GM03348 (cell line): ENCODE results near the gene ATXN1.
"Not testable (repeated sequence)": the region's sequence is repeated elsewhere in the genome, so short reads cannot be mapped to it uniquely, and the experiment has no call there.

Experiments used
- DNase-seq: peaks from one replicate; pipeline ENCODE4 v3.0.0; 2012; ENCODE audit warnings: low spot score

Gene ATXN1

DNA sequence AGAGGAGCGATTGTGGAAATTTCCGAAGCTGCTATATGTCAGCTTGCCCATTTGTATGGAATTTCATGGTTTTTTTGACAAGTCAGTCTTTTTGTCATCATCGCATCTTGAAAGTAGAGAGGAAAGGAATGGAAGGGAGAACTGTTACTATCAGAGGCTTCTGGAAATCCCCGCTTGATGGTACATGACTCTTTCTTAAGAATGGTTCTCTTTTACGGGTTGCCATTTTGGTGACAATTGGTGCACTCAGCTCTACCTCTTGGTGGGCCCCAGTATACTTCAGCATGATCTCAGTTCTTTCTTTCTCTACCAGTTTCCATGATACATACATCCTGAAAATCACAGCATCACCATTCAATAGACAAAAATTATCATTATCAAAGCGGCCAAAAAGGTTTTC is 146.0 kb downstream of the ATXN1 start:
- DNase-seq = not testable (repeated sequence)

DNA sequence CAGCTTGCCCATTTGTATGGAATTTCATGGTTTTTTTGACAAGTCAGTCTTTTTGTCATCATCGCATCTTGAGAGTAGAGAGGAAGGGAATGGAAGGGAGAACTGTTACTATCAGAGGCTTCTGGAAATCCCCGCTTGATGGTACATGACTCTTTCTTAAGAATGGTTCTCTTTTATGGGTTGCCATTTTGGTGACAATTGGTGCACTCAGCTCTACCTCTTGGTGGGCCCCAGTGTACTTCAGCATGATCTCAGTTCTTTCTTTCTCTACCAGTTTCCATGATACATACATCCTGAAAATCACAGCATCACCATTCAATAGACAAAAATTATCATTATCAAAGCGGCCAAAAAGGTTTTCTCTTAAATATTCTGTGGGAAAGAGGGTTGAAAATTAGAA is 147.1 kb downstream of the ATXN1 start:
- DNase-seq = not testable (repeated sequence)

DNA sequence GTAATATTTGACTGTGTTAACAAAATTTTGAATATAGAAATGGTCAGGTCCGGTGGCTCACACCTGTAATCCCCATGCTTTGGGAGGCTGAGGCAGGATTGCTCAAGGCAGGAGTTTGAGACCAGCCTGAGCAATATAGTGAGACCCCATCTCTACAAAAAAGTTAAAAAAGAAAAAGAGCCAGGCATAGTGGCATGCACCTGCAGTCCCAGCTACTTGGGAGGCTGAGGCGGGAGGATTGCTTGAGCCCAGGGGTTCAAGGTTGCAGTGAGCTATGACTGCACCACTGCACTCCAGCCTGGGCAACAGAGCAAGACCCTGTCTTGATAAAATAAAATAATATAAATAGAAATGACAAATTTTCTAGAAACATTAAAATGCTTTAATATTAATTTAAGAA is 147.8 kb downstream of the ATXN1 start:
- not testable (repeated sequence) for DNase-seq

DNA sequence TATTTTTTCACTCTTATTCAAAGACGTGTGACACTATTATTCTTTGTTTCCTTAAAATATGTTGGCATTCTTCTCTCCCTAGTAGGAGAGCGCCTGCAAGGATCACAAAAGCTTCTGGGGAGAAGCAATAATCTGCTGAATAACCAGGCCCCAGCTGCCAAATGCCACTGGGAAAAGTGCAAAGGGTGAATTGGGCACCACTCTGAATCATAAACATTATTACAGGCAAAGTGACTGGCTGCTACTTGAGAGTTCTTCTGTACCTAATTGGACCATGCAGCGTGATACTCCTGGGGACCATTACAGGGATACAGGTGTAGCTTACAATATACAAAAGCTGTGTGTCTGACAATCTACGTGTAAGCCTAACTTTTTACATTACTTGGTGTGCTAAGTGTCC is 152.8 kb downstream of the ATXN1 start:
- DNase-seq = no peak

DNA sequence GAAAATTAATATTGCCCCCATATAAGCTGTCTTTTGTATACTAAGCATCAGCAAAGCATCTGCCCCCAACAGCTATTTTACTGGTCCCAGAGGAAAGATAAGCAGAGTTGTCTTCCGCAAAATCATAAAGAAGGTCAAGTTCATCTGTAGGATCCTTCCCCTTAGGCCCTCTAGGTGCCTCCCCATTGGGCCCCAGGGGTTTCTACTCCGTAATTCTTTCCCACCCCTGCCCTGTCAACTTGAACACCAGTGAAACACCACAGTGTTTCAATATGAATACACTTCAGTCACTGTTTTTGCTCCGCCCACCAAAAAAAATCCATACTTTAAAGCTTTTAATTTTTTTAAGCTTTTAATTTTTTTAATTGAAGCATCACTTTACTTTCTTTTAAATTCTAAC is 159.2 kb downstream of the ATXN1 start:
- DNase-seq = no peak

DNA sequence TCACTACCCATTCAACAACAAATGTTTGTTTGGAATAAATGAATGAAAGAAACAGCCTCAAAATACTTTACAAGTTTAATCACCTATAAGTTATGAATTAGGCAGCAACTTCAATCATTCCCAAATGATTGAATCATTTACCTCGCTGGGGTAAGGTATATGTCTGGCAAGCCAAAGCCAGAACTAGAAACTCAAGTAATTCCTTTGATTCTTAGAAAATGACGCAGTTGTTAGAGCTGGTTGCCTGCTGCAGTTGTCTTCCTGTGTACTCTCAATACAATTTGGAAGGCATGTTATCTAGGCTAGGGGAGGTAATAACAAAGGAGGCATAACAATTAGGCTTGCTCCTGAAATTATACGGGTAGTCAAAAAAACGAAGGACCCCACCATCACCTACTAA is 160.6 kb downstream of the ATXN1 start:
- no peak for DNase-seq

DNA sequence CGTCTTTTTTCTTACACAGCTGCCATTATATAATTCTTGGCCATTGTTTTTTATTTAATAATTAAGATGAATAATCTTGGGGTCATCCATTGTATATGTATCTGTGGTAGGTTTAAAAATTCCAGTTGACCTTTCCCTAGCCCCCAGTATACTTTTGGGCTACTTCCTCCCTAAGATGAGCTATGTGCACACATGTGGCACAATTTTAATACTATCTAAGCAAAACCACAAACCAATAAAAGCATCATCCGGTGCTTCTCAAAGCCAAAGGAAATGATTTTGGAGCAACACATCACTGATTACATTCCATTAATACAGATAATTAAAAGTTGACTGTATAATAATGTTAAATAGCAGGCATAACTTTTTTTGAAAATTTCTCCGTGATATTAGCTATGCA is 161.2 kb downstream of the ATXN1 start:
- no peak for DNase-seq

DNA sequence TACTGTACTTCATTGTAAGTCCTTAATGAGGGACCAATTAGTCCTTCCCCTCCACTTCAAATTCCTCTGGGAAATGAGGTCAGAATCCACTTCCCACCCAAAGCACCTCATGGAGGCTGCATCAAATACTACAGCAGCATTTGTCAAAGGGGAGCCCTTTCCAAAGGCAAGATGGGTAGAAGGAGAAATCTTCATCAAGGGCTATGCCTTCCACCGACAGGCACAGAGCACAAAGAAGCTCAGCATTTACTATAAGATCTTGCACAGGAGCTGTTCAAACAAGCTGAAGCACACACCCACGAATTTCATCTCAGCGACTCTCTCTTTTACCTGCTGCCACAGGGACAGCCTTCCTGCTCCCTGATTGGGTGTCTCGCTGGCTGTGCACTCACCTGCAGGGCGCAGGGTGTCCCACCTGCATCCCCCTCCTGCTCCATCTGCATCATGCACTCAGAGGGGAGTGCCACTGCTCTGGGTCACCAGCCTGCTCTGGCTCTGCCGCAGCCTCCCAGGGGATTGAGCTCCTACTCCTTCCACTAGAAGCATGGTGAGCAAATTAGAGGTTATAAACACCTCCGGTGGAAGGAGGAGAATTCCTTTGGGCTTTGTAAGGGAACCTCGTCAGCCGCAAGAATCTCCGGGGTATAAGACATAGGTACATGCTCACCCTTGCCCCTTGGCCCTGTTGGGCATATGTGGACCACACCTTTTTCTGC is 164.5 kb downstream of the ATXN1 start:
- DNase-seq = no peak

DNA sequence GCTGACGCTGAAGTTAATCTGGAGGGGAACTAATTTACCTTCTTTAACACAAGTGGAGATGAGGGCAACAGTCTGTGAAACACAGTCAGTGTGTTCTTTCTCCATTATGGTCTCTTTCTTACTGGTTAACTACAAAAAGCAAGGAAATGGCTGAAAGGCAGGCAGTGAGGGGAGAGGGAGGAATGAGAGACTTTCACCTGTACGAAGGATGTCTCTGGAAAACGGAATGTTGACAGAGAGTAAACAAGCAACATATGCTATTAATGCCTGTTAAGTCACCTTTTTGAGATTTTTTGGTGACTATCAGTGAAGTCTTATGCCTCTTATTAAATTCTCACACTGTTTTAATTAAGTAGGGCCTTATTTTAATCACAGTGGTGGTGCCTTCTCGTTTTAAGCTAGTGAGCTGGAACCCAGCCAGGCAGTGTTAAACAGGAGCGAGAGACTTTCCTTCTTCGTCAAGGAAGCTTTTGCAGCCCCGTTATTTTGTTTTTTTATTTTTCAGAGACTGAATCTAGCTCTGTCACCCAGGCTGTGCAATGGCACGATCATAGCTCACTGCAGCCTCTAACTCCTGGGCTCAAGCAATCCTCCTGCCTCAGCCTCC is 165.6 kb downstream of the ATXN1 start:
- no peak for DNase-seq

DNA sequence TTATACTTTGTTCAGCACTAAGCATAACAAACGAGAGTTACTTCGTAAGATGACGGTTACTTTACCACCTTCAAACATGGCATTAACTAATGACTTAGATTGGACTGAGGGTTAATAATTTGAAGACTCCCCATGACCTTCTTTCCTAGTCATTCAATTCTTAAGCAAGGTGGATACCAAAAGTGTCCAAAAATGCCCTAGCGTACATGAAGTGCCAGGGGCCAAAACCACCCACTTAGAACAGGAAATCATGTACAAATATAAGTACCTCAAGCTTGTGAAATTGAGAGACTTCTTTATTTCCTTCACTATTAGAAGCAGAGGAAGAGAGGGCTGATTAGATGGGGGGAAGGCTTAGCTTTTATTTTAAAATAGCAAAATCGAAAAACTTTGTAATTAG is 166.4 kb downstream of the ATXN1 start:
- DNase-seq = no peak

DNA sequence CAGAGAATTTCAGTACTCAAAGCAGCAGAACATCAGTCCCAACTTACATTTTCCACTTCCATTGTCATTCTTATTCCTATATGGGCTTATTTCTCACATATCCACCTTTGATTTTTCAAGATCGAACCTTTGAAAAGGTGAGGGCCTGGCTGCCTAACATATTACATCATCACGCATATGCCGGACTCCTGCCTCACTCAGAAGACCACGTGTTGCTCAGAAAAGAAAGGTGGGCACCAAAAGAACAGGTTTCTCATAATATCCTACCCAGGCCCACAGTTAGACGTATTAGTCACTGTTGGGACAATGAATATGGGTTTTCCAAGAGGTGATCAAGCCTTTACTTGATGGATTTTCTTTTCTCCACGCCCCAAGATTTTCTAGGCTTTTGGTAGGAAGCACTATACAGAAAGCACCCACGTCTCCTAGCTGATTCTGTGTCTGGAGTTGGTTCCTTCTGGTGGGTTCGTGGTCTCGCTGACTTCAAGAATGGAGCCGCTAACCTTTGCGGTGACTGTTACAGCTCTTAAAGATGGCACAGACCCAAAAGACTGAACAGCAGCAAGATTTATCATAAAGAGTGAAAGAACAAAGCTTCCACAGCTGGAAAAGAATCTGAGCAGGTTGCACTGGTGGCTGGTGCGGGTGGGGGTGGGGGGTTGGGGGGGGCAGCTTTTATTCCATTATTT is 168.9 kb downstream of the ATXN1 start:
- no peak for DNase-seq

DNA sequence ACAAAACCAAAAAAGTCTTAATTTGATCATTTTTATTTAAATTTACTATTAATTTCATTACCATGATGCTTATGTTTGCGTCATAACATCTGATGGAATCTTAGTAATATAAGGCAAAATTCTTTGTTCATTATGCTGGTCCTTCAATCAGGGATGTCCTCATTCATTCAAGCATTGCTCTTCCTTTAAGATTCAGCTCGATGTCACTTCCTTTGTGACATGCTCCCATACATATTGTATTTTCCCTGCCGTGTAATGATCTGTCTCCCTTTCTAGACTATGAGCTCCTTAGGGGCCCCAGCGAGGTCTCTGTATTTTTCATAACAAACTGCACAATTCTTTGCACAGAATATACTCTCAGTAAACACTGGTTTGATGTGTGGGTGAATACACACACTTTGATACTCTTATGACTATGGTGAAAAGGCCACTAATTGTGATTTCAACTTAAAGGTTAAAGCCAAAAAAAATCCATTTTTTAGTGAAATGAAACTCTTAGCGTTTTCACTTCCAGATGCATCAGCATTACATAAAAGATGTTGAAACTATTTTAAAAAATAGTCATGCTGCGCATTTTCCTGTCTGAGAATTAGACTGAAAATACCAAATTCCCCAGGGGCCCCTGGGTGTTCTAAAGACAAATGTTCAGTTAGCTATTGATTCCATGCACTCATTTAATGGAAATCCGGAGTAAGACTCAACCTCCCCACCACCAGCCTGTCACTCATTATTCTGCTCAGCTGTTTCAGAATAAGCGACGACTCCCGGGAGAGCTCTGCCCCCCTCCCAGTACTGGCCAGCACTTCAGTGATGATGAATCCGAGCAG is 169.7 kb downstream of the ATXN1 start:
- DNase-seq = no peak

DNA sequence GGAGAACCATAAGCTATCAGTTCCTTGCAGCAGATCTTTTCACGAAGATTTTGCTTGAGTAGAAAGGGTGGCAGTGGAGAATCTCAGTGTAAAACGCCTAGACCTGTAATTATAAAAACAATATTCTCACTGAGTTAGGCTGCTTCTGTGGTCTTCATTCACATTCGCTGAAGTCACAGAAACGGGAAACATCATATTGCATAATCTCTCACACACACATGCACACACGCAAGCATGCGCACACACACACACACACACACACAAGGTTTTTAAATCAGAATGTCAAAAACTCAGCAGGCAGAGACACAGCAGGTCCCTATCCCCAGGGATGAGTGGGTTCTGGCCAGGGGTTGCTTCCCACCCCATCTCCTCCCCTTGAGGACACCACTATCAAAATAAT is 175.5 kb downstream of the ATXN1 start:
- DNase-seq = peak; percentile 14

DNA sequence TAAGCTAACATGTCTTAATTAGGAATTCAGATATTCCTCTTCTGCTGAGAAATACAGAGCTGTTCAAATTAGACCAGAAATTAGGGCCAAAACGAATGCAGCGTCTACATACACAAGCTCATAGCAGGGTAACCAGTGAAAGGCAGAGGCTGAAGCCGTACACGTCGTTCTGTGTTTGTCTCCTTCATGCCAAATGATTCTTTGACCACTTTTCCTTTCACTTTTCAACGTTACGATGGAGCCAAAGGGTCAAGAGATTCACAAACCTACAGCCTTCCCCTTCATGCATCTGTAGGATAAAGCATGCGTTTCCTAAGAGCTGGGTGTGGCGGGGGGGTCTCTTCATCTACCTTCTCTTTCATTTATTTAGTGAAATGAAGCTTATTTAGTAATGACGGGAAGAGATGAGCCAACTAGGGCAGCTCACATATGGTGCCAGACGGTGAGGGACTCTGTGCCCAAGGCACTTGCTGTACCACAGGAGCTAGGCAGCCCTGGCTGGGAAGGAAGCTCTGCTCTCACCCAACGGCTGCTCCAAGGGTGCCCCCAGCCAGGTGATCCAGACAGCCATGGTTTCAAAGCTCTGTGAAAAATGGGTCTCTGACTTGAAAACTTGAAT is 178.0 kb downstream of the ATXN1 start:
- DNase-seq = no peak

DNA sequence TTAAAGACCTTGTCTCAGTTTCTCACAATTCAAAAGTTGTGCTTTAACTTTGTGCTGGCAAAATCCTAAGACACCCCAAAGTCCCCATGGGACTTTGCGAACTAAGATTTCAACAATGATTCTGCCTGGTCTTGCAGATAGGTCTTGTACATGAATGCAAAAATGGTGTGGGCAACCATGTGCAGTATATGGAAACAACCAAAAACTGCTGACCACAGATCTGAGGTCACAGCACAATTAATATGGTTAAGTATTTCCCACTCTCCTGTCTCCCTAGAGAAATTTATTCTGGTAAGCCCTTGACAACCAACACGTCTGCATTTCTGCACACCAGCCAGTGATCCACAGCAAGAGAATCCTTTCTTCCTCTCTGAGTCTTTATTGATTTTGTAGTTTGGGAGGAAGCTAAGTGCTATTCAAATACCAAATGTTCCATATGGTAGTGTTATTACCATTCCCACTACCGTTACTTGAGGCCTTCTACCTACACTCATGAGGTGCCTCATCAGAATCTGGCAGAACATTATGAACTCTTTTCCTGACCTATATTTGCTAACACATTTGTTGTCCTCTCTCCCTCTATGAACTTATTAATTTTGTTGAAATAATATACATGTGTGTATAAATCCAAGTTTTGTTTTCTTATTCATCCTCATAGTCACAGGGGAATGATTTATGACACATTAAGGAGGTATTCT is 178.7 kb downstream of the ATXN1 start:
- DNase-seq = no peak

DNA sequence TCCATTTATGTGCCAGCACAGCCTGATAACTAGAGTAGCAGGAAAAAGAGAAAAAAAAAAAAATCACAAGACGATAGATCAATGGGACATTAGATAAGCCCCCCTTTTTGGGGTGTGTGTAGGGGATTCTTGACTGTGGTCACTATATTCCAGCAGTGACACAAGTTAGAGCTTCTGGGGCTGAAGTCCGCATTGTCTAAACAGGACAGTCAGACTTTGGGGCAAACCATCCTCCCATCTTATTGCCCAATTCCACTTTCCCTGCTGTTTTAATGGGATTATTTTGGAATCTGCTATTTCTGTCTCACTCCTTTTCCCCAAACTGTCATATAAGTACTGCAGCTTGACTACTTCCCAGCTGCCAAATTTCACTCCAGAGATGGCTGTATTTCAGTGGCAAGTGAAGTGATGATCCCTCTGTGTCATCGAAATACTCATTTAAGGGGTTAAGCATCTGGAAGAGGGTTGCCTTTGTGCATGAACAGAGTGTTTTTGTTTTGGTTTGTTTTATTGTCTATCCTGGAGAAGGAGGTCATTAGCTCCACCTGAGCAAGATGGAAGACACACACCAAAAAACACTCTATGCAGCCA is 182.5 kb downstream of the ATXN1 start:
- DNase-seq = no peak

DNA sequence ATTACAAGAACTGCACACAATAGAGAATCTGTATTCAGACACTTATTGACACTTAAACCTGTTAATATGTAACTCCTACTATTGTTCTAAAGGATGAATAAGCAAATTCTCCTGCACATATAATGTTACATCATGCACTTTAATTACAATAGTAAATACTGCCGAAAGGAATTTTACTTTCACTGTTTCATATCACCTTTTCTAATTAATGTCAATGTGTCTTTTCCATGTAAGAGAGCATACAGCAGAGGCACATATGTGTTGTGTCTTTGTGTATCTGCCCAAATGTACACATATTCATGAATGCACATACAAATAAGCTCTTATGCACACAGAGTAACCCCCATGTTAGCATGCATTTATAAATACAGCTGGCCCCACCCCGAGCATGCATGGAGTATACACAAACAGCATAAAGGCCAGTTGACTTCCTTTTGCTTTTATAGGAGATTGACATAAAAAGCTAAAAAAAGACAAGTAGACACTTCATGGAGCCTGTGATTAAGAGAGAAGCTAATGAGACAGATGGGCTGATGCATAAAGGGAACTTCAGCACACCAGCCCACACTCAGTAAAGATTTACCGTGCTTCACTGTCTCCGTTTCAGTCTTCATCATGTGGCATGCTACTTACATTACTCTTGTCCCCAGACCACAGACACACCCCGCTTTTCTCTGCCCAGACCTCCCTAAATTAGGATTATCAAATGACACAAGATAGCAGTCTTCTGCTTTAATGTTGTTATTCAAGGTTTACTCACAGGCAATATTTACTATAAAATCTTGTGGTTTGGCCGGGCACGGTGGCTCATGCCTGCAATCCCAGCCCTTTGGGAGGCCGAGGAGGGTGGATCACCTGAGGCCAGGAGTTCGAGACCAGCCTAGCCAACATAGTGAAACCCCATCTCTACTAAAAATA is 184.6 kb downstream of the ATXN1 start:
- DNase-seq = no peak

DNA sequence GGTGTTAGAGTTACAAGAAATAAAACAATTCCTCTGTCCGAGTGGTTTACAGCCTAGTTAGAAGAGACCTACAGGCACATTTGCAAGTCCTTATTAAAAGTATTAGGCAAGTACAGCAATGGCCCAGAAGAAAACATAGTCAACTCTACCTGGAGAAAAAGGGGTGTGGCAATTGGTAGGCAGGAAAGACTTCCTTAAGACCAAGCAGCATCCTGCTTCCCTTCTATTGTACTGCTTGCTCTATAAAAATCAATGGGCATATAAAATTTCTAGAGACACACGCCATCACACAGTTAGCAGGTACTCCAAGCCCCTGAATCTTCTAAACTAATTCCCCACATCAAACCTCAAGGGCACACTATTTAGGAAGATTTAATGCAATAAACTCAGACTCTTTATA is 185.6 kb downstream of the ATXN1 start:
- no peak for DNase-seq

DNA sequence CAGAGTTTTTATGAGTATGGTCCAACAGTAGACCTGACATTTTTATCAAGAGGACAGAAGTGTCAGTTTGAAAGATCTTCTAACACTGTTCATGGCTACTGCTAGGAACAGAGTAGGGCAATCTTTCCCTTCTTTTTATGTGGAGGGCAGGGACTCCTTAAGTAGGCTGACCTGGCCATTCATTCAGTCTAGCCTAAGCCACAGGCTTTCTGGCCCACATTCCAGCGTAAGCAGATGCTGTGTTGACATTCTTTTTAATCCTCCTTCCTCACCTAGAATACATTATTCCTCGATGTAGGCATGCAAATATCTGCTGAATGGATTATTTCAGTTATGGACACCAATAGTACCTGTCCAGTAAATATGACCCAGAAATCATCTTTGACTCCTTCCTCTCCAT is 188.3 kb downstream of the ATXN1 start:
- DNase-seq = no peak

DNA sequence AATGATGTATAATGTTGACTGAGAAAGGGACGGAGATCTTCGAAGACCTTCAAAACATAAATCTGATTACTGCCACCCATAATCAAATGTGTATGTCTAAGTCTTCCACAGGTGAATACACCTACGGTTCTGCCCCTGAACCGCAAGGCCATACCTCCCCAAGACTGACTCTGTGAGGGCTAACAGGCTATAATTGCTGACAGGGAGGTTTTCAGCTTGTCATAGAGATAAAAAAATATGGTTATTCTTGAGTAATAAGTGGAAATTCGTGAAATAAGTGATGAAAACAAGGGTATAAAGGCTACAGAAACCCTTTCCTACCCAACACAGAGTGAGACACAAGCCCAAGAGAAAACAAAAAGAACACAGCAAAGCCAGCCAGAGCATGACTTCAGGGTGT is 188.9 kb downstream of the ATXN1 start:
- no peak for DNase-seq
